Activated CD8-positive, alpha-beta memory T cell treated with anti-CD3 and anti-CD28 coated beads for 24 hours (primary cell): Measurements from ENCODE around the gene SIPA1.

Source experiments
- DNase-seq: peaks from one replicate; pipeline ENCODE4 v3.0.0-alpha.2; 2020

SIPA1 gene

DNA sequence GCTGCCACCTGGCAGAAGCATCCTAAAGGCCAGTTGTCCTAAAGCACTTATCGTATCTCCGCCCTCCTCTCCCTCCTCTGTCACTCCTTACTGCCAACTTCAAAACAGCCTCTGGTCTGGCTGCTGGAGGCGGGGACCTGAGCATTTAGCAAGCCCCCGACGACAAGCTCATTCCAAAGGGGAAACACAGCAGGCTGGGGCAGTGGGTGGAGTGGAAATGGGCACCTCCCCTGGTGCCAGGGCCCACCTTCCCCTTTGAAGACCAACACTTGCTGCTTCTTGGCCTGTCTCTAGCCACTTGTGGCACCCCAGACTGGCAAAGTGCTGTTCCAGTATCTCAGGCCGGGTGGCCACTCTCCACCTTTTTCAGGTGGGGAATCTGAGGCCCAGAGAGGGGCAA lies 27.5 kb upstream of the SIPA1 start:
- no peak for DNase-seq

DNA sequence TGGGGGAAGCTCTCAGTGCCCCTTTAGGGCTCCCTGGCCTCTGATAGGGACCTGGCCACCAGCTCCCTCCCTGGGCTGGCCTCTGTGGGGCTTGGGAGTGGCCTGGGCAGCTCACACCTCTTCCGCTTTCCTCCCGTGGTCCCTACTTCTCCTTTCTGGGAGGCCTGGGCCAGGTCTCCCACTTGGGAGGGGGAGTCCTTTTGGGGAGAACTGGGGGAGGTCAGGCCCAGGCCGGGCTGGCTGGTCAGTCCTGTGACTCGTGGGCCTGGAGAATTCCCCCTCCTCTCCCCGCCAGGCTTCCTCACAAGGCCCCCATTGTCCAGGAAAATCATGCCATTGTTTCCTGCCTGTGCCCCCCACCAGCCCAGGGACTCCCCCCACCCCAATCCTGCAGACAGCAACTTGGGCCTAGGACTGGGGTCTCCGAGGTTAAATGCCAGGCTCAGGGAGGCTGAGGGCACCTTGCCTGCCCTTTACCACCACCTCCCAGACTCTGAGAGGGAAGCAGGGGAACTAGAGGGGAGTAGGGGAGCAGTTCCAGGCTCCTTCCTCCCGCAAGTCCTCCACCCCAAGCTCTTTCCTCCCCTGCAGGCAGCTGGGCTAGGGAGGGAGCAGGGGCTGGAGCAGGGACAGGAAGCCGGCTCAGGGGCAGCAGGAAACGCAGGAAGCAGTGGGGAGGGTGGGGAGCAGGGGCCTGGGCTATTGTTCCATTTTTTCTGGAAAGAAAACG lies 26.7 kb upstream of the SIPA1 start:
- DNase-seq, result no peak

GRCh38 chr11:65611758-65612603 lies 25.9 kb upstream of the SIPA1 start:
- no peak for DNase-seq

DNA sequence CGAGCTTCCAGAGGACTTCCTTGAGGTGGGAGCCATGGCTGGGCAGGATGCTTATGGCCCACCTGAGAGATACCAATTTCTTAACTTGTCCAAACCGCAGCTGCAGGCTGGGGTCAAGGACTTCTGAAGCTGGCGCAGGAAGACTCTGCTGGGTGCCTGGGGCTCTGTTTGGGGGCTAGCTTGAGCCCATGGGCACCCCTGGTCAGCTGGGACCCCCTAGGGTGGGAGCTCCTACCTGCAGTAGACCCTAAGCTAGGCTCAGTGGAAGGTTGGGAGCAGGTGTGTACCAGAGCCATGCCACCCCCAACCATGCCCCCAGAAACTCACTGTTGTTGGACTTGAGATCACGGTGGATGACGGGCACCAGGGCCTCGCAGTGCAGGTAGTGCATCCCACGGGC lies 25.2 kb upstream of the SIPA1 start:
- no peak for DNase-seq

- no peak for DNase-seq
Observed at GRCh38 chr11:65613091-65613928, 24.6 kb upstream of the SIPA1 start.

DNA sequence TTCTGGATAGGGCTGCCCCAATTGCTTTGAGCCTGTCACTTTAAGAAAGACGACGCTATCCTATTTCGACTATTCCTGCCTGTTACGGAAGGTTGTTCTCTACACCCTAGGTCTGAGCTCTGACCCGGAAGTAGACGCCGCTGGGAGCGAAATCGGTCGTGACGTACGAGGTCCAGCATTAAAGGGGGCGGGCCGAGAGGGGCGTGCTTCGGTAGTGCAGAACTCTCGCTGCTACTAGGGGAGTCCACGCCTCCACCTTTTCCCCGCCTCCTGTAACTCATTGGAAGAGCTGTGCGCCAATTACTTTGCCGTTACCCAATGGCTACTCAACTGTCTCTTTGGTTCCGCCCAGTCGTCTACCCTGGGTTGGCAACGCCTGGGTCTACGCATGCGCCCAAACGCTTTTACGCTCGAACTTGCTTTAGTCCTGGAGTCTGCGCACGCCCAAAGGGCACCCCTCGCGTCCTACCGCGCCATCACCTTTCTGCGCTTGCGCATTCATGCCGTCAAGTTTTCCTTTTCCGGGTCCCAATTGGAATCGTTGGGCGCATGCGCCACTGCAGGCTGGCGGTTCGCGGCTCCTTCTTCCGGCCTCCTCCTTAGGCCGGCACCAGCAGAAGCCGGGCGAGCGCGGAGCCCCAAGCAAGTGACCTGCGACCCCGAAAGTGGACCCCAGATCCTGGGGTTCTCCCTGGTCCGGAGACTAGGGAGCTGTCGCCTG lies 22.5 kb upstream of the SIPA1 start, which contains the start of gene PCNX3:
Gene PCNX3, plus strand, starts transcription at position 548 of the 721 bp plus-strand sequence. CDS start 536 bp downstream, outside the sequence.
- peak; percentile 99 for DNase-seq

- DNase-seq, result no peak
Observed at GRCh38 chr11:65615950-65616574, 21.8 kb upstream of the SIPA1 start.

- no peak for DNase-seq
Observed at GRCh38 chr11:65616575-65617001, 21.3 kb upstream of the SIPA1 start.

GRCh38 chr11:65617136-65617850 lies 20.6 kb upstream of the SIPA1 start:
- DNase-seq, result no peak

- no peak for DNase-seq
Observed at GRCh38 chr11:65617990-65618751, 19.7 kb upstream of the SIPA1 start.

- DNase-seq, result no peak
Observed at GRCh38 chr11:65618763-65619162, 19.1 kb upstream of the SIPA1 start.

DNA sequence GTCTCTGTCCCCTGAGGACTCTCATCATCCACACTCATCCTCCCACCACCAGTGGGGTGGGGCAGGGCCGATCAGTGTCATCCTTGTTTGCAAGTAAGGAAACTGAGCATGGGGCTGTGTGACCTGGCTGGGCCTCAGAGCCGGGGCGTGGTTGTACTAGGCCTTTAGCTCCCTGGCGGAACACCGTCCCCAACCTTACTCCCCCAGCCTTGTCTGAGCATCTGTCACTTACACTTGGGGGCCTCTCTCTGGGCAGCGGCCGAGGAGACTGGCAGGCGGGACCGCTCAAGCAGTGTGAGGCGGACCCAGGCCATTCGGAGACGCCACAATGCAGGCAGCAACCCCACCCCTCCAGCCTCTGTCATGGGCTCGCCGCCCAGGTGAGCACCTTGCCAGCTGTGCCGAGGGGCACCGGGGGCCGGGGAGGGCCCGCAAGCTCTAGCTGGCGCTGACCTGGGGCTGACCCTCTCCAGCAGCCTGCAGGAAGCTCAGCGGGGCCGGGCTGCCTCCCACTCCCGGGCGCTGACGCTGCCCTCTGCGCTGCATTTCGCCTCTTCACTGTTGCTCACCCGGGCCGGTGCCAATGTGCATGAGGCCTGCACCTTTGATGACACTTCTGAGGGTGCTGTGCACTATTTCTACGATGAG lies 18.5 kb upstream of the SIPA1 start:
- no peak for DNase-seq

GRCh38 chr11:65620666-65621065 lies 17.2 kb upstream of the SIPA1 start:
- DNase-seq, result no peak

- DNase-seq, result no peak
Observed at GRCh38 chr11:65621460-65621859, 16.4 kb upstream of the SIPA1 start.

DNA sequence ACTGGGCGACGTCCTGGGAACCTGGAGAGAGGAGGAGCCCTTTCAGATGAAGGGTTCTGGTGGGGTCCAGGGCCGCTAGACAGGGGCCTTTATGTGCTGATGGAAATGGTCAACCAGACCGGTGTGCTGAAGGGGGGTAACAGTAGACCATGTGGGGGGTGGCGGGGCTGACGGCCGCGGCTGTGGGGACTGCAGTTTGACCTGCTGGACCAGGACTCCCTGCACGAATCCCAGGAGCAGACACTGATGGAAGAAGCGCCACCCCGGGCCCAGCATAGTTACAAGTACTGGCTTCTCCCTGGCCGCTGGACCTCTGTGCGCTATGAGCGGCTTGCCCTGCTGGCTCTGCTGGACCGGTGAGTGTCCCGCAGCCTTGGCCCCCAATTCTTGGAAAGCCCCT lies 15.9 kb upstream of the SIPA1 start:
- DNase-seq, result no peak

- DNase-seq, result no peak
Observed at GRCh38 chr11:65623177-65623576, 14.7 kb upstream of the SIPA1 start.

GRCh38 chr11:65623852-65624616 lies 13.9 kb upstream of the SIPA1 start:
- DNase-seq, result no peak

DNA sequence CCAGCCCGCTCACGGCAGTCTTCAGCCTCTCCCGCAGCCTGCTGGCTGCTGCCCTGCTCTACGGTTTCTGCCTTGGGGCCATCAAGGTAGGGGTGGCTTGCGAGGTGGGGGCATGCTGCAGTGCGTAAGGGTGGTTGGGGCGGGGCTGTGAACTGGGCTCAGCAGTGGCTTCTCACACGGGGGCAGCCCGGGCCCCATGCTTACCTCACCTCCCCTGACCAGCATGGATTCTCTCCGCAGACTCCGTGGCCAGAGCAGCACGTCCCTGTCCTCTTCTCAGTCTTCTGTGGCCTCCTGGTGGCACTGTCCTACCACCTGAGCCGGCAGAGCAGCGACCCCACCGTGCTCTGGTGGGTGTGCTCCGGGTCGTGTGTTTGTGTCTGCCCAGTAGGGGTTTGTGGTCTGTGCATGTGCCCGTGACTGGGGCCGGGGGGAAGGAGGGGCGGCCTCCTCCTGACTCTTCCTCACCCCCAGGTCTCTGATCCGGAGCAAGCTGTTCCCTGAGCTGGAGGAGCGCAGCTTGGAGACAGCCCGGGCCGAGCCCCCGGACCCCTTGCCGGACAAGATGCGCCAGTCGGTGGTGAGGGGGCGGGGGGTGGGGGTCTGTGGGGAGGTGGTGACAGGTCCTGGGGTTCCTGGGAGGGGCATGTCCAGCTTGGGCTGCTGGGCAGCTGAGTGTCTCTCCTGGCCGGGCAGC lies 12.8 kb upstream of the SIPA1 start:
- no peak for DNase-seq
